ENCODE results near the gene PTK6. TPM values are rescaled to one million over a fixed set of nuclear protein-coding genes. Genes with fewer than 3 reads are reported as not detected.

Gene PTK6
- total and polyA plus RNA-seq, 2 of the 13 experiments (the other 11 are each of a cell fraction or from before 2014, with no cell fraction given) = 0.08 TPM; not detected in 1

GRCh38 chr20:63520934-63521601 lies 16.1 kb downstream of the PTK6 start (continued):
- TF ChIP-seq, protein P1, sequence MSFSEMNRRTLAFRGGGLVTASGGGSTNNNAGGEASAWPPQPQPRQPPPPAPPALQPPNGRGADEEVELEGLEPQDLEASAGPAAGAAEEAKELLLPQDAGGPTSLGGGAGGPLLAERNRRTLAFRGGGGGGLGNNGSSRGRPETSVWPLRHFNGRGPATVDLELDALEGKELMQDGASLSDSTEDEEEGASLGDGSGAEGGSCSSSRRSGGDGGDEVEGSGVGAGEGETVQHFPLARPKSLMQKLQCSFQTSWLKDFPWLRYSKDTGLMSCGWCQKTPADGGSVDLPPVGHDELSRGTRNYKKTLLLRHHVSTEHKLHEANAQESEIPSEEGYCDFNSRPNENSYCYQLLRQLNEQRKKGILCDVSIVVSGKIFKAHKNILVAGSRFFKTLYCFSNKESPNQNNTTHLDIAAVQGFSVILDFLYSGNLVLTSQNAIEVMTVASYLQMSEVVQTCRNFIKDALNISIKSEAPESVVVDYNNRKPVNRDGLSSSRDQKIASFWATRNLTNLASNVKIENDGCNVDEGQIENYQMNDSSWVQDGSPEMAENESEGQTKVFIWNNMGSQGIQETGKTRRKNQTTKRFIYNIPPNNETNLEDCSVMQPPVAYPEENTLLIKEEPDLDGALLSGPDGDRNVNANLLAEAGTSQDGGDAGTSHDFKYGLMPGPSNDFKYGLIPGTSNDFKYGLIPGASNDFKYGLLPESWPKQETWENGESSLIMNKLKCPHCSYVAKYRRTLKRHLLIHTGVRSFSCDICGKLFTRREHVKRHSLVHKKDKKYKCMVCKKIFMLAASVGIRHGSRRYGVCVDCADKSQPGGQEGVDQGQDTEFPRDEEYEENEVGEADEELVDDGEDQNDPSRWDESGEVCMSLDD (CRISPR knock-in tag; IDR thresholded peaks at IDR 0.05; ENCODE audit: borderline replicate concordance) = no peak
- no peak for TF ChIP-seq ZNF224 (CRISPR knock-in tag; IDR thresholded peaks at IDR 0.05)
- no peak for TF ChIP-seq GTF2F1 (IDR thresholded peaks at IDR 0.05; ENCODE audit: low read length)
- TF ChIP-seq HNRNPK (IDR thresholded peaks at IDR 0.05; ENCODE audit: low read depth, low read length, poor library complexity, severe bottlenecking) = peak; percentile 31
- no peak for TF ChIP-seq TCF7 (IDR thresholded peaks at IDR 0.05; ENCODE audit: low read depth)
- TF ChIP-seq, protein P2, sequence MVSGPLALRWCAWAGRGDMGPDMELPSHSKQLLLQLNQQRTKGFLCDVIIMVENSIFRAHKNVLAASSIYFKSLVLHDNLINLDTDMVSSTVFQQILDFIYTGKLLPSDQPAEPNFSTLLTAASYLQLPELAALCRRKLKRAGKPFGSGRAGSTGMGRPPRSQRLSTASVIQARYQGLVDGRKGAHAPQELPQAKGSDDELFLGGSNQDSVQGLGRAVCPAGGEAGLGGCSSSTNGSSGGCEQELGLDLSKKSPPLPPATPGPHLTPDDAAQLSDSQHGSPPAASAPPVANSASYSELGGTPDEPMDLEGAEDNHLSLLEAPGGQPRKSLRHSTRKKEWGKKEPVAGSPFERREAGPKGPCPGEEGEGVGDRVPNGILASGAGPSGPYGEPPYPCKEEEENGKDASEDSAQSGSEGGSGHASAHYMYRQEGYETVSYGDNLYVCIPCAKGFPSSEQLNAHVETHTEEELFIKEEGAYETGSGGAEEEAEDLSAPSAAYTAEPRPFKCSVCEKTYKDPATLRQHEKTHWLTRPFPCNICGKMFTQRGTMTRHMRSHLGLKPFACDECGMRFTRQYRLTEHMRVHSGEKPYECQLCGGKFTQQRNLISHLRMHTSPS (CRISPR knock-in tag; IDR thresholded peaks at IDR 0.05; ENCODE audit: low read depth) = no peak
- TF ChIP-seq, protein P3, sequence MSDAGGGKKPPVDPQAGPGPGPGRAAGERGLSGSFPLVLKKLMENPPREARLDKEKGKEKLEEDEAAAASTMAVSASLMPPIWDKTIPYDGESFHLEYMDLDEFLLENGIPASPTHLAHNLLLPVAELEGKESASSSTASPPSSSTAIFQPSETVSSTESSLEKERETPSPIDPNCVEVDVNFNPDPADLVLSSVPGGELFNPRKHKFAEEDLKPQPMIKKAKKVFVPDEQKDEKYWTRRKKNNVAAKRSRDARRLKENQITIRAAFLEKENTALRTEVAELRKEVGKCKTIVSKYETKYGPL (CRISPR knock-in tag; IDR thresholded peaks at IDR 0.05) = no peak
- TF ChIP-seq MATR3 (CRISPR knock-in tag; IDR thresholded peaks at IDR 0.05) = no peak
- TF ChIP-seq TIGD3 (CRISPR knock-in tag; IDR thresholded peaks at IDR 0.05; ENCODE audit: borderline replicate concordance) = no peak
- TF ChIP-seq, protein P4, sequence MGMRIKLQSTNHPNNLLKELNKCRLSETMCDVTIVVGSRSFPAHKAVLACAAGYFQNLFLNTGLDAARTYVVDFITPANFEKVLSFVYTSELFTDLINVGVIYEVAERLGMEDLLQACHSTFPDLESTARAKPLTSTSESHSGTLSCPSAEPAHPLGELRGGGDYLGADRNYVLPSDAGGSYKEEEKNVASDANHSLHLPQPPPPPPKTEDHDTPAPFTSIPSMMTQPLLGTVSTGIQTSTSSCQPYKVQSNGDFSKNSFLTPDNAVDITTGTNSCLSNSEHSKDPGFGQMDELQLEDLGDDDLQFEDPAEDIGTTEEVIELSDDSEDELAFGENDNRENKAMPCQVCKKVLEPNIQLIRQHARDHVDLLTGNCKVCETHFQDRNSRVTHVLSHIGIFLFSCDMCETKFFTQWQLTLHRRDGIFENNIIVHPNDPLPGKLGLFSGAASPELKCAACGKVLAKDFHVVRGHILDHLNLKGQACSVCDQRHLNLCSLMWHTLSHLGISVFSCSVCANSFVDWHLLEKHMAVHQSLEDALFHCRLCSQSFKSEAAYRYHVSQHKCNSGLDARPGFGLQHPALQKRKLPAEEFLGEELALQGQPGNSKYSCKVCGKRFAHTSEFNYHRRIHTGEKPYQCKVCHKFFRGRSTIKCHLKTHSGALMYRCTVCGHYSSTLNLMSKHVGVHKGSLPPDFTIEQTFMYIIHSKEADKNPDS (CRISPR knock-in tag; IDR thresholded peaks at IDR 0.05) = no peak
- TF ChIP-seq TFDP2 (CRISPR knock-in tag; IDR thresholded peaks at IDR 0.05) = peak; percentile 10; the same call in 1 of the 2 replicates
- peak; percentile 7; the same call in 1 of the 2 replicates for TF ChIP-seq HES4 (CRISPR knock-in tag; IDR thresholded peaks at IDR 0.05; ENCODE audit: borderline replicate concordance)
- 0 out of 2 replicates have a peak, but pooled peaks have one; percentile 21 for TF ChIP-seq GABPB1 (CRISPR knock-in tag; IDR thresholded peaks at IDR 0.05)
- TF ChIP-seq, protein P5, sequence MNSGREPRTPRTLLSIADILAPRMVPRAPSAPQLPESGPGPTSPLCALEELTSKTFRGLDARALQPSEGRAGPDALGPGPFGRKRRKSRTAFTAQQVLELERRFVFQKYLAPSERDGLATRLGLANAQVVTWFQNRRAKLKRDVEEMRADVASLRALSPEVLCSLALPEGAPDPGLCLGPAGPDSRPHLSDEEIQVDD (CRISPR knock-in tag; IDR thresholded peaks at IDR 0.05; ENCODE audit: borderline replicate concordance) = 0 out of 2 replicates have a peak, but pooled peaks have one; percentile 27
- no peak for TF ChIP-seq EP300 (IDR thresholded peaks at IDR 0.05; ENCODE audit: low read depth in 2 of 2, low read length in 2 of 2)
- TF ChIP-seq EP300 (CRISPR knock-in tag; IDR thresholded peaks at IDR 0.05; ENCODE audit: borderline replicate concordance) = no peak
- TF ChIP-seq ZFP36L2 (CRISPR knock-in tag; IDR thresholded peaks at IDR 0.05) = no peak
- no peak for TF ChIP-seq ZFYVE20 (CRISPR knock-in tag; IDR thresholded peaks at IDR 0.05; ENCODE audit: borderline replicate concordance, low read depth)

Measured in HepG2 (cell line).